Measurements from ENCODE around the gene NEB. TPM values are rescaled to one million over a fixed set of nuclear protein-coding genes. Genes with fewer than 3 reads are reported as not detected.

Gene NEB
- total and polyA plus RNA-seq, 2 of the 13 experiments (the other 11 are each of a cell fraction or from before 2014, with no cell fraction given) = 0.21 to 0.24 TPM

GRCh38 chr2:151476287-151476686 is 258.0 kb downstream of the NEB start:
- no peak for ATAC-seq

More at GRCh38 chr2:151476287-151476686, 258.0 kb downstream of the NEB start:
- no peak overlapping the region for H3K27ac ChIP-seq (ENCODE audit: extremely low read length, insufficient read depth, low read length)
- FAIRE-seq (no peak), DNase-seq (ENCODE audit: low spot score) (no peak)
- H3K4me3 ChIP-seq (replicated peaks in 1 of 3; ENCODE audit: insufficient read depth in 1 of 3, low read depth in 2 of 3, low read length in 3 of 3) = no peak overlapping the region
- BruUV-seq (replicated peaks) = no TSS peak
- ChIA-PET POLR2A (no interaction called here), CTCF (ENCODE audit: low intra/inter-chr PET ratio, low total read pairs) (no interaction called here)
- intact Hi-C loops (cut with micrococcal nuclease; ENCODE audit: unreplicated experiment) = no loop called here
- in situ Hi-C loops (cut with HindIII; ENCODE audit: extremely low pct_ligation_motif_present, low pct_unique_long_range_greater_than_20kb) = no loop called here
- H3K27me3 ChIP-seq (ENCODE audit: control insufficient read depth in 1 of 2, insufficient read depth in 2 of 2, low read length in 2 of 2) = no peaks in the 10 kb centered on the region
- H2AFZ ChIP-seq (ENCODE audit: low read length) = no peak overlapping the region
- H3K9ac ChIP-seq (ENCODE audit: insufficient read depth, low read depth, low read length) = no peak overlapping the region
- H3K4me2 ChIP-seq (ENCODE audit: low read depth, low read length) = no peak overlapping the region
- 98% methylated on average over 1 of the region's 1 CpG for WGBS (ENCODE audit: low lambda C conversion rate)
- H4K20me1 ChIP-seq (ENCODE audit: insufficient read depth, low read length) = no peaks in the 10 kb centered on the region
- peaks cover 9 to 49% of the 10 kb centered on the region in 2 experiments for H3K36me3 ChIP-seq (replicated peaks in 1 of 2; ENCODE audit: control insufficient read depth in 1 of 2, insufficient read depth in 2 of 2, low read length in 2 of 2)
- no peaks in the 10 kb centered on the region for H3K9me3 ChIP-seq (ENCODE audit: low read length)
- H3K79me2 ChIP-seq (ENCODE audit: insufficient read depth, low read length) = no peaks in the 10 kb centered on the region
- TF ChIP-seq, protein P1, sequence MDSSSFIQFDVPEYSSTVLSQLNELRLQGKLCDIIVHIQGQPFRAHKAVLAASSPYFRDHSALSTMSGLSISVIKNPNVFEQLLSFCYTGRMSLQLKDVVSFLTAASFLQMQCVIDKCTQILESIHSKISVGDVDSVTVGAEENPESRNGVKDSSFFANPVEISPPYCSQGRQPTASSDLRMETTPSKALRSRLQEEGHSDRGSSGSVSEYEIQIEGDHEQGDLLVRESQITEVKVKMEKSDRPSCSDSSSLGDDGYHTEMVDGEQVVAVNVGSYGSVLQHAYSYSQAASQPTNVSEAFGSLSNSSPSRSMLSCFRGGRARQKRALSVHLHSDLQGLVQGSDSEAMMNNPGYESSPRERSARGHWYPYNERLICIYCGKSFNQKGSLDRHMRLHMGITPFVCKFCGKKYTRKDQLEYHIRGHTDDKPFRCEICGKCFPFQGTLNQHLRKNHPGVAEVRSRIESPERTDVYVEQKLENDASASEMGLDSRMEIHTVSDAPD (CRISPR knock-in tag; IDR thresholded peaks at IDR 0.05) = no peak
- no peak for TF ChIP-seq BORCS8-MEF2B (CRISPR knock-in tag; IDR thresholded peaks at IDR 0.05)
- TF ChIP-seq GLI4 (CRISPR knock-in tag; IDR thresholded peaks at IDR 0.05; ENCODE audit: borderline replicate concordance) = no peak
- TF ChIP-seq ZNF597 (CRISPR knock-in tag; IDR thresholded peaks at IDR 0.05) = no peak
- no peak for TF ChIP-seq ZFP36L1 (CRISPR knock-in tag; IDR thresholded peaks at IDR 0.05)
- TF ChIP-seq SOX13 (IDR thresholded peaks at IDR 0.05) = no peak
- no peak for TF ChIP-seq SOX13 (CRISPR knock-in tag; conservative IDR thresholded peaks at IDR 0.05 in 1 of 2, IDR thresholded peaks at IDR 0.05 in 1 of 2)
- TF ChIP-seq, protein P2, sequence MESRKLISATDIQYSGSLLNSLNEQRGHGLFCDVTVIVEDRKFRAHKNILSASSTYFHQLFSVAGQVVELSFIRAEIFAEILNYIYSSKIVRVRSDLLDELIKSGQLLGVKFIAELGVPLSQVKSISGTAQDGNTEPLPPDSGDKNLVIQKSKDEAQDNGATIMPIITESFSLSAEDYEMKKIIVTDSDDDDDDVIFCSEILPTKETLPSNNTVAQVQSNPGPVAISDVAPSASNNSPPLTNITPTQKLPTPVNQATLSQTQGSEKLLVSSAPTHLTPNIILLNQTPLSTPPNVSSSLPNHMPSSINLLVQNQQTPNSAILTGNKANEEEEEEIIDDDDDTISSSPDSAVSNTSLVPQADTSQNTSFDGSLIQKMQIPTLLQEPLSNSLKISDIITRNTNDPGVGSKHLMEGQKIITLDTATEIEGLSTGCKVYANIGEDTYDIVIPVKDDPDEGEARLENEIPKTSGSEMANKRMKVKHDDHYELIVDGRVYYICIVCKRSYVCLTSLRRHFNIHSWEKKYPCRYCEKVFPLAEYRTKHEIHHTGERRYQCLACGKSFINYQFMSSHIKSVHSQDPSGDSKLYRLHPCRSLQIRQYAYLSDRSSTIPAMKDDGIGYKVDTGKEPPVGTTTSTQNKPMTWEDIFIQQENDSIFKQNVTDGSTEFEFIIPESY (CRISPR knock-in tag; IDR thresholded peaks at IDR 0.05) = no peak
- TF ChIP-seq, protein P3, sequence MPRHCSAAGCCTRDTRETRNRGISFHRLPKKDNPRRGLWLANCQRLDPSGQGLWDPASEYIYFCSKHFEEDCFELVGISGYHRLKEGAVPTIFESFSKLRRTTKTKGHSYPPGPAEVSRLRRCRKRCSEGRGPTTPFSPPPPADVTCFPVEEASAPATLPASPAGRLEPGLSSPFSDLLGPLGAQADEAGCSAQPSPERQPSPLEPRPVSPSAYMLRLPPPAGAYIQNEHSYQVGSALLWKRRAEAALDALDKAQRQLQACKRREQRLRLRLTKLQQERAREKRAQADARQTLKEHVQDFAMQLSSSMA (CRISPR knock-in tag; IDR thresholded peaks at IDR 0.05) = no peak
- no peak for TF ChIP-seq ARNT2 (CRISPR knock-in tag; IDR thresholded peaks at IDR 0.05; ENCODE audit: low read depth)
- no peak for TF ChIP-seq ZBTB21 (CRISPR knock-in tag; IDR thresholded peaks at IDR 0.05)
- H3K4me1 ChIP-seq (ENCODE audit: insufficient read depth, low read length) = no peaks in the 10 kb centered on the region
